ENCODE data around the gene ATF7IP. TPM values are rescaled to one million over a fixed set of nuclear protein-coding genes. Genes with fewer than 3 reads are reported as not detected.

ATF7IP gene
- total RNA-seq, 4 donors from 2014 or later: 32.2 to 159 (median 85.3) TPM

GRCh38 chr12:14393751-14394150, 28.3 kb downstream of the ATF7IP start:
- no peaks in the 10 kb centered on the region for H3K27me3 ChIP-seq
- H3K4me1 ChIP-seq: peaks cover 0 to 38% (median 18%) of the 10 kb centered on the region in 4 donors
- peaks cover 0 to 2% of the 10 kb centered on the region in 2 donors for H3K9me3 ChIP-seq
- TF ChIP-seq POLR2A (IDR thresholded peaks at IDR 0.05) (no peak), POLR2AphosphoS5 (IDR thresholded peaks at IDR 0.05) (no peak), EP300 (IDR thresholded peaks at IDR 0.05; ENCODE audit: low read depth) (no peak)
- TF ChIP-seq, protein P1, sequence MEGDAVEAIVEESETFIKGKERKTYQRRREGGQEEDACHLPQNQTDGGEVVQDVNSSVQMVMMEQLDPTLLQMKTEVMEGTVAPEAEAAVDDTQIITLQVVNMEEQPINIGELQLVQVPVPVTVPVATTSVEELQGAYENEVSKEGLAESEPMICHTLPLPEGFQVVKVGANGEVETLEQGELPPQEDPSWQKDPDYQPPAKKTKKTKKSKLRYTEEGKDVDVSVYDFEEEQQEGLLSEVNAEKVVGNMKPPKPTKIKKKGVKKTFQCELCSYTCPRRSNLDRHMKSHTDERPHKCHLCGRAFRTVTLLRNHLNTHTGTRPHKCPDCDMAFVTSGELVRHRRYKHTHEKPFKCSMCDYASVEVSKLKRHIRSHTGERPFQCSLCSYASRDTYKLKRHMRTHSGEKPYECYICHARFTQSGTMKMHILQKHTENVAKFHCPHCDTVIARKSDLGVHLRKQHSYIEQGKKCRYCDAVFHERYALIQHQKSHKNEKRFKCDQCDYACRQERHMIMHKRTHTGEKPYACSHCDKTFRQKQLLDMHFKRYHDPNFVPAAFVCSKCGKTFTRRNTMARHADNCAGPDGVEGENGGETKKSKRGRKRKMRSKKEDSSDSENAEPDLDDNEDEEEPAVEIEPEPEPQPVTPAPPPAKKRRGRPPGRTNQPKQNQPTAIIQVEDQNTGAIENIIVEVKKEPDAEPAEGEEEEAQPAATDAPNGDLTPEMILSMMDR (IDR thresholded peaks at IDR 0.05): no peak
- intact Hi-C loops (cut with DNase I; ENCODE audit: low total_unique reads): no loop called here
- H3K36me3 ChIP-seq: peaks cover 0 to 1% (median 0%) of the 10 kb centered on the region in 4 donors
- in situ Hi-C loops (cut with MboI; ENCODE audit: low pct_ligation_motif_present in 1 of 4, low pct_unique_long_range_greater_than_20kb in 1 of 4, low sequenced_read_pairs in 3 of 4): no loop called here
- WGBS, 2 donors (ENCODE audit: low coverage in 1 of 2): 40 to 52% methylated on average over 1 of the region's 1 CpG
- no peak overlapping the region for H3K4me3 ChIP-seq
- peak overlapping the region; percentile 62 to 72 (median 71) for H3K27ac ChIP-seq
- no peak for DNase-seq

GRCh38 chr12:14394317-14395073, 29.0 kb downstream of the ATF7IP start:
- peaks cover 0 to 2% (median 0%) of the 10 kb centered on the region in 4 donors for H3K36me3 ChIP-seq
- peak overlapping the region in 1 of 4 donors; percentile 6 for H3K4me3 ChIP-seq
- H3K27ac ChIP-seq: peak overlapping the region; percentile 62 to 72 (median 71)
- H3K4me1 ChIP-seq: peaks cover 0 to 38% (median 18%) of the 10 kb centered on the region in 4 donors
- TF ChIP-seq POLR2AphosphoS5 (IDR thresholded peaks at IDR 0.05) (peak; percentile 24 to 56 (median 50)), EP300 (IDR thresholded peaks at IDR 0.05; ENCODE audit: low read depth) (no peak), POLR2A (IDR thresholded peaks at IDR 0.05) (no peak)
- TF ChIP-seq, protein P1 (IDR thresholded peaks at IDR 0.05): peak in 3 of 5 experiments; percentile 3 to 51 (median 23)
- no peaks in the 10 kb centered on the region for H3K27me3 ChIP-seq
- in situ Hi-C loops (cut with MboI; ENCODE audit: low pct_ligation_motif_present in 1 of 4, low pct_unique_long_range_greater_than_20kb in 1 of 4, low sequenced_read_pairs in 3 of 4) (no loop called here), intact Hi-C loops (cut with DNase I; ENCODE audit: low total_unique reads) (no loop called here)
- DNase-seq: no peak
- 4 to 10% methylated on average over 3 of the region's 3 CpGs for WGBS, 2 donors (ENCODE audit: low coverage in 1 of 2)
- H3K9me3 ChIP-seq: peaks cover 7 to 8% of the 10 kb centered on the region in 2 donors

DNA sequence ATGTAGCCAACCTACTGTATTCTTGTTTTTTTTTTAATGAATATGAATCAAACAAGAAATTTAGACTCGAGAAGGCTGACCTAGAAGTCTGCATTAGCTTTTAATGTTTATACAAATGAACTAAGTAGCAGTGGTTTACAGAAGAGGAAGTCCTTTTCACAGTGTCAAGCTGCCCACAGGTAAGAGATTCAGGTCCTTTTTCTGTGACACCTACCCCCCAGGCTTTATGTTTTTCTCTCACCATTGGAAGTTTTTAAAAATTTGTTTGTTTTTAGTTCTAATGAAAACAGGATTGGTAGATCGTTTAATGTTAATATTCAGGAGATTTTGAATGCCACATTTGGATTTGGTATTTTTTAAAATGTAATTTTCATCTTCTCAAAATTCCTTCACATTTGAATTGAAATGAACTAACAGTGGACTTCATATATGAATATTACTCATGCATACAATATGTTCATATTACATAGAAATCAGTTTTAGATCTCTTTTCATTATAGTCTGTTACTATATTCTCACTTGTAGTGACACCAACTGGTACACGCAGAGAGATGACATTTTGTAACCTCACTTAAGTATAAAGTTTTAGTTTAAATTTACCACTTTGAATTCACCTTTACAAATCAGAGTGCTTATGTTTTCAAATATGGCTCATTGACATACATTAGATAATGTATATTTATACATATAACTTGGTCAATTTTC, 29.7 kb downstream of the ATF7IP start:
- 51 to 67% methylated on average over 3 of the region's 3 CpGs for WGBS, 2 donors (ENCODE audit: low coverage in 1 of 2)
- H3K4me3 ChIP-seq: peak overlapping the region in 1 of 4 donors; percentile 6
- H3K27ac ChIP-seq: peak overlapping the region; percentile 62 to 72 (median 71)
- in situ Hi-C loops (cut with MboI; ENCODE audit: low pct_ligation_motif_present in 1 of 4, low pct_unique_long_range_greater_than_20kb in 1 of 4, low sequenced_read_pairs in 3 of 4): no loop called here
- intact Hi-C loops (cut with DNase I; ENCODE audit: low total_unique reads): no loop called here
- peaks cover 9 to 11% of the 10 kb centered on the region in 2 donors for H3K9me3 ChIP-seq
- no peak for DNase-seq
- no peak for TF ChIP-seq POLR2AphosphoS5 (IDR thresholded peaks at IDR 0.05)
- TF ChIP-seq EP300 (IDR thresholded peaks at IDR 0.05; ENCODE audit: low read depth): no peak
- no peak for TF ChIP-seq POLR2A (IDR thresholded peaks at IDR 0.05)
- TF ChIP-seq, protein P1 (IDR thresholded peaks at IDR 0.05): no peak
- H3K27me3 ChIP-seq: no peaks in the 10 kb centered on the region
- H3K4me1 ChIP-seq: peaks cover 0 to 38% (median 18%) of the 10 kb centered on the region in 4 donors
- peaks cover 0 to 2% (median 0%) of the 10 kb centered on the region in 4 donors for H3K36me3 ChIP-seq

GRCh38 chr12:14396071-14396470, 30.6 kb downstream of the ATF7IP start:
- Histone ChIP-seq H3K9me3 (peaks cover 11 to 13% of the 10 kb centered on the region in 2 donors), H3K27ac (peak overlapping the region; percentile 19 to 72 (median 67)), H3K27me3 (no peaks in the 10 kb centered on the region), H3K36me3 (peaks cover 0 to 2% (median 0%) of the 10 kb centered on the region in 4 donors), H3K4me3 (no peak overlapping the region), H3K4me1 (peaks cover 0 to 38% (median 18%) of the 10 kb centered on the region in 4 donors)
- TF ChIP-seq POLR2AphosphoS5 (IDR thresholded peaks at IDR 0.05): peak in 1 of 3 donors; percentile 20
- TF ChIP-seq EP300 (IDR thresholded peaks at IDR 0.05; ENCODE audit: low read depth): no peak
- 51 to 80% methylated on average over 1 of the region's 1 CpG for WGBS, 2 donors (ENCODE audit: low coverage in 1 of 2)
- intact Hi-C loops (cut with DNase I; ENCODE audit: low total_unique reads): no loop called here
- no peak for DNase-seq
- in situ Hi-C loops (cut with MboI; ENCODE audit: low pct_ligation_motif_present in 1 of 4, low pct_unique_long_range_greater_than_20kb in 1 of 4, low sequenced_read_pairs in 3 of 4): no loop called here

Measured in transverse colon (tissue), 4 donors.